ENCODE measurements around the gene NDUFC2.
A peak's percentile ranks its signal among the peaks of the same experiment; 100 is the strongest.

The NDUFC2 gene
- 2.0 to 18.7 (median 10.1) reads per million in 9 experiments for total RNA-seq

DNA sequence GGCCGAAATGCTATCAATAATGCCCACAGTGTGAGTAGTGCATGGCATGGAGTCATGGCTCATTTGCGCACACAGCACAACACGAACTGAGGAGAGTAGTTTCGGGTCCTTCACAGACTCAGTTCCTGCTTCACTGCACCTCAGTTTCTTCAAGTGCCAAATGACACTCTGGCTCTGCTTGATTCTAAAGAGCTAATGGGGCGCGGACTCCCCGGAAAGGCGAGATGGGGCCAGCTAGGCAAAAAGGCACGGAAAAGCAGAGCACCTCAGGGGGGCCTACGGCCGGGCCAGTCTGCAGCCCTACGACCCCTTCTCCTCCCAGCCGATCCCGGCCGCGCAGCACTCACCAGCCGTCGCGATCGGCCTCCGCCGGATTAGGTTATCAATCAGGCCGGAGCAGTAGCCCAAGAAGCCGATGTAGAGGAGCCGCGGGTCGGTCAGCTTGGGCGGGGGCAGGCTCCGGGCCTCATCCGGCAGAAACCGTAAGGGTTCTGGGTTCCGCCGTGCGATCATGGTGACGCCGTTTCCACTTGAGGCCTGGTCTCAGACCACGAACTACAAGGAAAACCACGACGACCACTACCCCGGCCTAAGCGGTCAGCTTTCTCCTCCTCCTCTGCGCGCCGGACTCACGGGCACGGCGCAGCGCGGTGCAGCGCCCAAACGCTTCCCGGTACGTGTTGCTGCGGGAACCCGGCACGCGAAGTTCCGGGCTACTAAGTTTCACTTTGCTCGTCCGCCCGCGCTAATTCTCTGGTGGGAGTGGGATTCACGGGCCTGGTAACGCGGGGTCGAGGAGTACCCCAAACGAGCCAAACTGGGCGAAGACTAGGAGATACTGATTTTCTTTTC, at the start of gene NDUFC2:
TSS of gene NDUFC2 (minus strand) at position 631 of the 852 bp plus-strand sequence. CDS start at position 513, 118 bp downstream.
- ATAC-seq (replicated peaks), result peak; percentile 79
- Mint-ChIP-seq H3K27ac (peak within 1 kb of the TSS; percentile 87 to 95), H3K9me3 (no peaks in the 10 kb centered on the region), H3K27me3 (no peaks in the 10 kb centered on the region), H3K4me3 (peak within 1 kb of the TSS; percentile 82 to 87), H3K36me3 (ENCODE audit: insufficient read depth) (peaks cover 18% of the 10 kb centered on the region), H3K4me1 (ENCODE audit: low read depth in 2 of 2) (peaks cover 35 to 46% of the 10 kb centered on the region in 2 donors)
- DNase-seq, result peak; percentile 51 to 66 (median 56)

DNA sequence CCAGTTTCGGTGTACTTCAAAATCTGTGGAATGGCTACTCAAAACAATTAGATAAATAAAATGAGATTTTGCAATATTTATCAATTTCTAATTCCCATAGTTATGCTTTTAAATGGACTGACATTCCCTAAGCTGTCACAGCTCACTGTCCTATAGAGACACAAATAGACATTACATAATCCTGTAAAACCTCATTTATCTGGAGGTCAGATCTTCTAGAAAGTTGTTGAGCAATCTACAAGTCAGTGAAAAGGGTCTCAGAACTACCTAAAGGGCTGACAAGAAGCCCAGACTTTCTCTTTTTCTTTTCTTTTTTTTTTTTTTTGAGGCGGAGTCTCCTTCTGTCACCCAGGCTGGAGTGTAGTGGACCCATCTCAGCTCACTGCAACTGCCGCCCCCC, 47.7 kb upstream of the NDUFC2 start:
- peaks cover 0 to 8% of the 10 kb centered on the region in 2 donors for H3K4me1 Mint-ChIP-seq (ENCODE audit: low read depth in 2 of 2)
- no peak overlapping the region for H3K4me3 Mint-ChIP-seq
- no peaks in the 10 kb centered on the region for H3K36me3 Mint-ChIP-seq (ENCODE audit: insufficient read depth)
- DNase-seq (no peak), ATAC-seq (replicated peaks) (no peak)
- no peaks in the 10 kb centered on the region for H3K27me3 Mint-ChIP-seq
- no peaks in the 10 kb centered on the region for H3K9me3 Mint-ChIP-seq
- H3K27ac Mint-ChIP-seq, result no peak overlapping the region

DNA sequence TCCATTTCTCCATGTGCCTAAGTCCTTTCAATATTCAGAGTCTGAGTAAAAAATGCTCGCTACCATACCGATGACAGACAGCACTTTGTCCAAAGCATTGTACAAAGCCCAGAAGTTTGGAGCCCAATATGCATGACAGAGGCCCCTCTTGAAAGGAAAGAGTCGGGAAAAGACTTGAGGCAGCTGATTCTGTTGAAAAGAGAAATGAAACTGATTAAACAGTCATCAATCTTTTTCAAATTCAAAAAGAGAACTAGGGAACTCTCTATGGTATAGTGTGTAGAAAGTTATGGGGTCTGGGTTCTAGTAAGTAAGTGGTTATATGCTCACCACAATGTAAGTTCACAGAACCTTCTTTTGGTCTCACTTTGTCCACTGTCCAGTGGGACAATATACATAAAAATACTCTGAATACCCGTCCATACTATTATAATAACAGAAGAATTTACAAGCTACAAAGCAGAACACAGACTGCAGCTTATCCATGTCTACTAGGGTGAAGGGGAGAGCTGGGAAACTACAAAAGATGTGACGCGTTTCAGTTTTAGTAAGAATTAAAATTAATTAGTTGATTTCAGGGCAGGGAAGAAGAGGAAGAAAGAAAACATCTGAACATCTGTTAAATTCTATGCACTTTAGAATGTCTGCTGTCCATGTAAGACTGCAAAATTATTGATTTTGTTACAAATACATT, 33.1 kb upstream of the NDUFC2 start:
- Mint-ChIP-seq H3K9me3 (no peaks in the 10 kb centered on the region), H3K4me1 (ENCODE audit: low read depth in 2 of 2) (no peaks in the 10 kb centered on the region), H3K27ac (no peak overlapping the region), H3K27me3 (no peaks in the 10 kb centered on the region), H3K4me3 (no peak overlapping the region), H3K36me3 (ENCODE audit: insufficient read depth) (peaks cover 21% of the 10 kb centered on the region)
- DNase-seq (no peak), ATAC-seq (replicated peaks) (no peak)

- Mint-ChIP-seq H3K4me1 (ENCODE audit: low read depth in 2 of 2) (no peaks in the 10 kb centered on the region), H3K9me3 (no peaks in the 10 kb centered on the region), H3K36me3 (ENCODE audit: insufficient read depth) (peaks cover 23% of the 10 kb centered on the region), H3K27me3 (no peaks in the 10 kb centered on the region), H3K27ac (no peak overlapping the region), H3K4me3 (no peak overlapping the region)
- no peak for DNase-seq
- ATAC-seq (replicated peaks), result no peak
Observed at GRCh38 chr11:78111298-78111697, 31.6 kb upstream of the NDUFC2 start.

- no peak for ATAC-seq (replicated peaks)
- Mint-ChIP-seq H3K4me1 (ENCODE audit: low read depth in 2 of 2) (no peaks in the 10 kb centered on the region), H3K27me3 (no peaks in the 10 kb centered on the region), H3K36me3 (ENCODE audit: insufficient read depth) (peaks cover 25% of the 10 kb centered on the region), H3K9me3 (no peaks in the 10 kb centered on the region), H3K4me3 (no peak overlapping the region), H3K27ac (peak overlapping the region in 1 of 2 donors; percentile 5)
- DNase-seq, result no peak
Observed at GRCh38 chr11:78110830-78111229, 31.2 kb upstream of the NDUFC2 start.

GRCh38 chr11:78110351-78110750, 30.7 kb upstream of the NDUFC2 start:
- Mint-ChIP-seq H3K27ac (peak overlapping the region in 1 of 2 donors; percentile 5), H3K4me1 (ENCODE audit: low read depth in 2 of 2) (no peaks in the 10 kb centered on the region), H3K27me3 (no peaks in the 10 kb centered on the region), H3K4me3 (no peak overlapping the region), H3K36me3 (ENCODE audit: insufficient read depth) (peaks cover 25% of the 10 kb centered on the region), H3K9me3 (no peaks in the 10 kb centered on the region)
- DNase-seq (no peak), ATAC-seq (replicated peaks) (no peak)

- no peaks in the 10 kb centered on the region for H3K27me3 Mint-ChIP-seq
- no peak overlapping the region for H3K4me3 Mint-ChIP-seq
- H3K27ac Mint-ChIP-seq, result no peak overlapping the region
- H3K36me3 Mint-ChIP-seq (ENCODE audit: insufficient read depth), result peaks cover 25% of the 10 kb centered on the region
- no peak for ATAC-seq (replicated peaks)
- no peaks in the 10 kb centered on the region for H3K4me1 Mint-ChIP-seq (ENCODE audit: low read depth in 2 of 2)
- no peaks in the 10 kb centered on the region for H3K9me3 Mint-ChIP-seq
- no peak for DNase-seq
Observed at GRCh38 chr11:78109081-78110015, 29.7 kb upstream of the NDUFC2 start.

DNA sequence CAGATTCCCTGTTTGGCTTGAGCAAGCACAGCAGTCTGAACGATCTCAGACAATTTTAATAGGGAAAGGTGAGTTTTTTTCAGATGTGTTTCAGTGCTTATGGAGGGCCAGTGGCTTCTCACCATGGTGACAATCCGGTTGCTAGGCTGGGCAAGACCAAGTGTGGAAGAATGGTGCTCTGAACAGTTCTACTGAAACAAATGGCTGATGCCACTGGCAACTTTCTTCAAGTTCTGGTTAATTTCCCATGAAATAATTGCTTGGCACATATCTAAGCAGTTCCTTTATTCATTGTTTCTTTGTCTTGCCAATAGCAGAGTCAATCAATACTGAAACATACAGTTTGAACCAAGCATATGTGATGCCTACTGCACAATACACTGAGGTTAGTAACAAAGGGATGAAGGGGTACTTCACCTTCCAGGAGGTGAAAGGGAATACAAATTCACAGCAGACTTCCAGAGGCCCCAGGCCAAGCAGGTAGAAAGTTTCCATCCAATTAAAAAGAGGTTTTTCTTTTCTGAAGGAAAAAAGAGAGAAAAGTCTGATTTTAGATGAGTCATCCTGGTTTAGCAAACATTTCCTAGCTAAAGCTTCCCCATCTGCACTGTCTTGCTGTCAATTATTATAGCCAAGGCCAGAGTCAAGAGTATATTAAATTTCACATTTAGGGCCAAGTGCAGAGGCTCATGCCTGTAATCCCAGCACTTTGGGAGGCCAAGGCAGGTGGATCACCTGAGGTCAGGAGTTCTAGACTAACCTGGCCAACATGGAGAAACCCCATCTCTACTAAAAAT, 21.2 kb upstream of the NDUFC2 start:
- Mint-ChIP-seq H3K9me3 (no peaks in the 10 kb centered on the region), H3K27me3 (no peaks in the 10 kb centered on the region), H3K4me1 (ENCODE audit: low read depth in 2 of 2) (no peaks in the 10 kb centered on the region), H3K36me3 (ENCODE audit: insufficient read depth) (peaks cover 29% of the 10 kb centered on the region), H3K27ac (no peak overlapping the region), H3K4me3 (no peak overlapping the region)
- ATAC-seq (replicated peaks) (no peak), DNase-seq (no peak)

GRCh38 chr11:78100261-78100660, 20.6 kb upstream of the NDUFC2 start:
- ATAC-seq (replicated peaks), result no peak
- peaks cover 29% of the 10 kb centered on the region for H3K36me3 Mint-ChIP-seq (ENCODE audit: insufficient read depth)
- H3K27ac Mint-ChIP-seq, result no peak overlapping the region
- no peaks in the 10 kb centered on the region for H3K4me1 Mint-ChIP-seq (ENCODE audit: low read depth in 2 of 2)
- no peak for DNase-seq
- H3K9me3 Mint-ChIP-seq, result no peaks in the 10 kb centered on the region
- H3K27me3 Mint-ChIP-seq, result no peaks in the 10 kb centered on the region
- no peak overlapping the region for H3K4me3 Mint-ChIP-seq

DNA sequence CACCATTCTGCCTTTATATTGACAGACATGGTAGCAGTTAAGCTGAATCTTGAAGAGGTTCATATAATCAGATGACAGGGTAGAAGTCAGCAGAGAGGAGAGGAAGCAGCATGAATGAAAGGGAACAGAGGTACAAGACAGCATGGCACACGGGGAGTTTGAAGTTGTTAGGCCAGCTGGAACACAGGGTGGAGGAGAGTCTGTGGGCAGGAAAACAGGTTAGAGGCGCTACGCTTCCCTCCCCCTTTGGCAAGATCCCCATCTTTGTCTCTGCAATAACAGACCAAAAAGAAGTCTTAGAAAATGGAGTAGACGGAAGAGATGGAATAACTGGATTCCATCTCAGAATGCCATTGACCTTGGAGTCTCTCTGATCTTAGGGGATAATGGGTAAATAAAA, 20.0 kb upstream of the NDUFC2 start:
- ATAC-seq (replicated peaks), result no peak
- Mint-ChIP-seq H3K4me3 (no peak overlapping the region), H3K27ac (no peak overlapping the region), H3K9me3 (no peaks in the 10 kb centered on the region), H3K27me3 (no peaks in the 10 kb centered on the region), H3K36me3 (ENCODE audit: insufficient read depth) (peaks cover 29% of the 10 kb centered on the region), H3K4me1 (ENCODE audit: low read depth in 2 of 2) (no peaks in the 10 kb centered on the region)
- no peak for DNase-seq

- DNase-seq (no peak), ATAC-seq (replicated peaks) (no peak)
- H3K36me3 Mint-ChIP-seq (ENCODE audit: insufficient read depth), result peaks cover 21% of the 10 kb centered on the region
- H3K4me1 Mint-ChIP-seq (ENCODE audit: low read depth in 2 of 2), result peaks cover 0 to 1% of the 10 kb centered on the region in 2 donors
- no peak overlapping the region for H3K4me3 Mint-ChIP-seq
- H3K27me3 Mint-ChIP-seq, result no peaks in the 10 kb centered on the region
- no peaks in the 10 kb centered on the region for H3K9me3 Mint-ChIP-seq
- no peak overlapping the region for H3K27ac Mint-ChIP-seq
Observed at GRCh38 chr11:78097666-78098385, 18.2 kb upstream of the NDUFC2 start.

- Mint-ChIP-seq H3K4me3 (no peak overlapping the region), H3K9me3 (no peaks in the 10 kb centered on the region), H3K4me1 (ENCODE audit: low read depth in 2 of 2) (peaks cover 0 to 1% of the 10 kb centered on the region in 2 donors), H3K27ac (no peak overlapping the region), H3K27me3 (no peaks in the 10 kb centered on the region), H3K36me3 (ENCODE audit: insufficient read depth) (peaks cover 13% of the 10 kb centered on the region)
- DNase-seq, result no peak
- ATAC-seq (replicated peaks), result peak; percentile 54
Observed at GRCh38 chr11:78094250-78094649, 14.6 kb upstream of the NDUFC2 start.

All from effector memory CD8-positive, alpha-beta T cell (primary cell).